BJ (cell line): ENCODE measurements around the gene DYNC1I2. TPM values are rescaled to one million over a fixed set of nuclear protein-coding genes. Genes with fewer than 3 reads are reported as not detected.

Experiments used
- CTCF ChIA-PET: fragments of 350-600 bp; formaldehyde crosslinking; extraction: SDS; loops from one replicate; lab custom pipeline; 2021; ENCODE audit warnings: antibody characterized with exemption, inconsistent platforms; lab: Yijun Ruan, JAX
- POLR2A ChIA-PET: fragments of 300-600 bp; sonication (Branson Sonifier 250); formaldehyde crosslinking; extraction: SDS; loops from one replicate; lab custom pipeline; 2021; ENCODE audit warnings: antibody characterized with exemption; lab: Charles Lee
- DNase-seq: peaks from one replicate; pipeline ENCODE4 v3.0.0-alpha.2; 2011; ENCODE audit warnings: low read depth
- H3K27me3 ChIP-seq: 2 replicates; pipeline ENCODE4 v1.6.0; 2011; ENCODE audit warnings: low read length; ENCODE audit not compliant: control insufficient read depth, insufficient read depth
- H3K36me3 ChIP-seq: 2 replicates; pipeline ENCODE4 v1.5.1; 2011; ENCODE audit warnings: low read length; ENCODE audit not compliant: control insufficient read depth, insufficient read depth
- H3K4me3 ChIP-seq: 2 replicates; pipeline ENCODE4 v1.5.1; 2011; ENCODE audit warnings: low read depth, mild to moderate bottlenecking, control low read depth, low read length
- polyA plus RNA-seq: library from polyadenylated mRNA; depleted of rRNA; stranded (reverse); fragments of >200 nt; gene quantifications from 2 replicates; pipeline ENCODE4 v1.2.3, GENCODE V29; 2011
- TF ChIP-seq, protein P1 (sequence below): IDR thresholded peaks from 2 replicates; pipeline ENCODE4 v1.5.1; 2011; ENCODE audit warnings: low read depth, mild to moderate bottlenecking, control low read depth, inconsistent platforms, low read length, moderate library complexity; ENCODE audit not compliant: insufficient read depth

DYNC1I2 gene
- polyA plus RNA-seq, 1 experiment, result 96.9 TPM

DNA sequence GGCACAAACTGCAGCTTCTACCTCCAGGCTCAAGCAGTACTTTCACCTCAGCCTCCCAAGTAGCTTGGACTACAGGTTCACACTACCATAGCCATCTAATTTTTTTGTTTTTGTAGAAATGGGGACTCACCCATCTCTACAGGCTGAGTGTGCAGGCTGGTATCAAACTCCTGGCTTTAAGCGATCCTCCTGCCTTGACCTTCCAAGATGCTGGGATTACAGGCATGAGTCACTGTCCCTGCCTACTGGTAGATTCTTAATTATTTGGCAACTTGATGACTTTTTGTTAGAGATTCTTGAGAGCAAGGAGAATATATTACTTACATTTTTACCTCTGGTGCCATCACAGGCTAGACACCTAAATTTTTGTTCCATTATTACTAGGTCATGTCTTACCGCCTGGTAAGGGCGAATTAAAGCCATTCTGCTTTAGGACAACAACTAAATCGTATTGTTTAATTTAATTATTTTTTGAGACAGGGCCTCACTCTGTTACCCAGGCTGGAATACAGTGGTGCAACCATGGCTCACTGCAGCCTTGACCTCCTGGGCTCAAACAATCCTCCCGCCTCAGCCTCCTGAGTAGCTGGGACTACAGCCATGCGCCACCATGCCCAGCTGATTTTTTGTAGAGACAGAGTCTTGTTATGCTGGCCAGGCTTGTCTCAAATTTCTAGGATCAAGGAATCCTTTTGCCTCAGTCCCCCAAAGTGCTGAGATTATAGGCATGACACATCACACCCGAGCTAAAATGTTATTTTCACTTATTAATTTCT lies 15.7 kb downstream of the DYNC1I2 start:
- Histone ChIP-seq H3K27me3 (no peaks in the 10 kb centered on the region), H3K4me3 (no peak overlapping the region), H3K36me3 (no peaks in the 10 kb centered on the region; the same call in 1 of the 2 replicates)
- TF ChIP-seq, protein P1, sequence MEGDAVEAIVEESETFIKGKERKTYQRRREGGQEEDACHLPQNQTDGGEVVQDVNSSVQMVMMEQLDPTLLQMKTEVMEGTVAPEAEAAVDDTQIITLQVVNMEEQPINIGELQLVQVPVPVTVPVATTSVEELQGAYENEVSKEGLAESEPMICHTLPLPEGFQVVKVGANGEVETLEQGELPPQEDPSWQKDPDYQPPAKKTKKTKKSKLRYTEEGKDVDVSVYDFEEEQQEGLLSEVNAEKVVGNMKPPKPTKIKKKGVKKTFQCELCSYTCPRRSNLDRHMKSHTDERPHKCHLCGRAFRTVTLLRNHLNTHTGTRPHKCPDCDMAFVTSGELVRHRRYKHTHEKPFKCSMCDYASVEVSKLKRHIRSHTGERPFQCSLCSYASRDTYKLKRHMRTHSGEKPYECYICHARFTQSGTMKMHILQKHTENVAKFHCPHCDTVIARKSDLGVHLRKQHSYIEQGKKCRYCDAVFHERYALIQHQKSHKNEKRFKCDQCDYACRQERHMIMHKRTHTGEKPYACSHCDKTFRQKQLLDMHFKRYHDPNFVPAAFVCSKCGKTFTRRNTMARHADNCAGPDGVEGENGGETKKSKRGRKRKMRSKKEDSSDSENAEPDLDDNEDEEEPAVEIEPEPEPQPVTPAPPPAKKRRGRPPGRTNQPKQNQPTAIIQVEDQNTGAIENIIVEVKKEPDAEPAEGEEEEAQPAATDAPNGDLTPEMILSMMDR, result no peak
- no peak for DNase-seq
- ChIA-PET CTCF (interaction anchor here (0.8 to 6.7 kb wide), 22 partner anchors 9 to 446 kb away, joined by 3 to 43 read pairs (median 5); partner anchors contain the start of gene DLX2), POLR2A (no interaction called here)

- CTCF ChIA-PET, result interaction anchor here (0.6 to 6.7 kb wide), 27 partner anchors 8 to 428 kb away, joined by 3 to 43 read pairs (median 5); partner anchors contain the start of gene DLX2
- TF ChIP-seq, protein P1, result peak; percentile 49
- no peaks in the 10 kb centered on the region; the same call in 1 of the 2 replicates for H3K36me3 ChIP-seq
- POLR2A ChIA-PET, result interaction anchor here (0.6 kb wide), 1 partner anchor 18 kb away, joined by 3 read pairs; no protein-coding TSS in a partner anchor
- no peaks in the 10 kb centered on the region for H3K27me3 ChIP-seq
- DNase-seq, result no peak
- no peak overlapping the region for H3K4me3 ChIP-seq
Observed at GRCh38 chr2:171703574-171704347, 16.5 kb downstream of the DYNC1I2 start.

DNA sequence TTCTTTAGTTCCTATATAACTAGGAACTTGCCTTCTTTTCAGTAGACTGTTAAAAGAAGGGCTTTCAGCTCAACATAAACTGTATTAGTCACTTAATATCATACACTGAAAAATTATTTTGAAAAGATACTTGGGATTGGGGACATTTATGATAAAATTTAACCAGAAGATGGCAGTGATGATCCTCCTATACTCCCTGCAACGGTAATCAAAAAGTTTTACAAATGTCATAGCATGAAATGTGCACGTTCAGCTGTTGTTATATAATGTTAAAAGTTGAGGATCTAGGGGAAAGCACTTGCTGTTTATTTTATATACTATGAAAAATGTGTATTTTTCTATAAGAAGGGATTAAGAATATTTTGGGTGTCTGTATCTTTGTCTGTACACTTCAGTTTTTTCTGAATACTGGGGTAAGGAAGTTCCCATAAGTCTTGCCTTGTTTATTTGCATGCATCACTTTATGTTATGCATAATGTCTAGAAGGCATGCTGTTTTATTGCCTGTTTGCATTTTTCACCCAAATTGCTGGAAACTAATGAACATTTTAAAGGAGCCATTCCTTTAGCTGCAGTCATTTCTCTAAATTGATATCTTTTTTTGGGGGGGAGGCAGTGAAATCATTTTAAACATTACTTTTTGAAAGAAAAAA lies 19.0 kb downstream of the DYNC1I2 start:
- no peak for DNase-seq
- TF ChIP-seq, protein P1, result peak; percentile 45
- ChIA-PET POLR2A (no interaction called here), CTCF (interaction anchor here (1.1 to 6.7 kb wide), 9 partner anchors 13 to 423 kb away, joined by 4 to 43 read pairs (median 9); partner anchors contain the start of gene DLX2)
- no peak overlapping the region for H3K4me3 ChIP-seq
- no peaks in the 10 kb centered on the region for H3K27me3 ChIP-seq
- H3K36me3 ChIP-seq, result no peaks in the 10 kb centered on the region

GRCh38 chr2:171707752-171708151 lies 20.5 kb downstream of the DYNC1I2 start:
- H3K36me3 ChIP-seq, result no peaks in the 10 kb centered on the region
- POLR2A ChIA-PET, result no interaction called here
- TF ChIP-seq, protein P1, result no peak
- H3K27me3 ChIP-seq, result no peaks in the 10 kb centered on the region
- CTCF ChIA-PET, result interaction anchor here (0.6 to 6.7 kb wide), 9 partner anchors 14 to 419 kb away, joined by 3 to 43 read pairs (median 4); partner anchors contain the start of gene DLX2
- H3K4me3 ChIP-seq, result no peak overlapping the region
- DNase-seq, result no peak
